NCI-H1930 (cell line): ENCODE data around the gene SS18.

Experiments
- DNase-seq, 2 experiments: peaks; one replicate each; lab custom pipeline; 2025; lab: John Stamatoyannopoulos, UW

SS18 gene

DNA sequence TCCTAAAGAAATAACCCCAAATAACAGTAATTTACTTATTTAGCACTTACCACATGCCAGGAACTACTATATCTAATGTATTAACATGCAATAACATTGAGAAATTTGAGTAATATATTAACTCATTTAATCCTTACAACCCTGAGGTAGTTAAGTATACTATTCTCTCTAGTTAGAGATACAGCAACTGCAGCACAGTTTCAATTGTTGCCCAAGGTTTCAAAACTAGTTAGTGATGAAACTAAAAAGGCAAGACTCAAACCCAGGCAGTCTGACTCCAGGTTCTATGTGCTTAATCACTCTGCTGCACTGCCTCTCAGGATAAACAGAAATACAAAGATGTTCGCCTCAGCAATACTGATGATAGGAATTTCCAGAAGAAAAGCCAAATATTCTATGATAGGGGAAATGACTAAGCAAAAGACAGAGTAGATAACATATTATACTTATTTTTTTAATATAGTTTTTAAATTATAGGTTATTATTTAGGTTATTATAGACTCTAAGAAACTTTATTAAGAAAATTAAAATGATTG is 88.0 kb downstream of the SS18 start:
- DNase-seq = no peak

DNA sequence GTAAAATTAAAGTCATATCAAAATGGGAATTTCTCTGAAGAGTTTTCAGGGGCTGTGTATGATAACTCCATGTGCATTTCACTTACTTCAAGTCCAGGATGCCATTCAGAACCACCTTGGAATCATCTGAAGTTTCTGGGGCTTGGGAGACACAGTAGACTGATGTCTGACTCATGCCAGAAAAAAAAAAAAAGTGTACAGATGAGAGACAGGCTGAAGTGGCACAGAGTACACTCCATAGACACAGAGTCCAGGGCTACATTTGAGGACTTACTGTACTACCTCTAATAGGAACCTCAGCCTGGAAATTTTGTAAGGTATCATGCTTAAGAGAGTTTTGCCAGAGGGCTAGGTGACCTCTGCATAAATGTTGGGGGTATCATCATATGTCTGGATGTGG is 92.0 kb downstream of the SS18 start:
- no peak for DNase-seq

DNA sequence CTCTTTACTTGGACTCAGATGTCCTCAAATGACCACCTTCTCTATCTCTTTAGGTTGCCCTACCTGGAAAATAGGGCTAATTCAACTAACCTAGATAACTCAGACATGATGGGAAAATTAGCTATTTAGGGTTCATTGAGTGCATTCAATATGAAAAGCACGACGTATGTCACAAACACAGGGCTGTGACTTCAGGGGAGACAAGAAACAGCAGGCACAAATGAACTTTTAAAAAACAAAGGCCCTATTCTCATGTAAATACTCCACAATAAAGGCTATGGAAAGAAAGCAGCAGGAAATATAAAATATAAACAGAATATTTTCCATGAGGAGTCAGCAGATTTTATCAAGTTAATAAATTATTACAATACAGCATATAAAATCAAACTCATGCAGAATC is 97.8 kb downstream of the SS18 start:
- DNase-seq = no peak

DNA sequence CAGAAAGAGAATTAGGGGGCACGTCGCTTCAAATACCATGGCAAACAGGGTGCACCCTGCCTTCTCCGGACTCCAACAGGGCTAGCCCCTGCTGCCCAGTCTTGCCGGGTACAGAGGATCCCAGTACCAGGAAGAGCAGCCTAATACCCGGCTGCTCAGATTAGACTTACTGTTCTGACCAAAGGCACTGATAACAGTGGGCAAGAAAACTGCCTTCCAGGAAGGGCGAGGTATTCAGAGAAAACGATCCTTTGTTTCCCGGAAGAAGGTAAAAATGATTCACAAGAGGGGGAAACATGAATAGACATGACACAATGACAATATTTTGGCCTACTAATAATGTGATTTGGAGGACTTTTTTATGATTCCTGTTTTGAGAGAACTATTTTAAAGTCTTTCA is 99.9 kb downstream of the SS18 start:
- no peak for DNase-seq

DNA sequence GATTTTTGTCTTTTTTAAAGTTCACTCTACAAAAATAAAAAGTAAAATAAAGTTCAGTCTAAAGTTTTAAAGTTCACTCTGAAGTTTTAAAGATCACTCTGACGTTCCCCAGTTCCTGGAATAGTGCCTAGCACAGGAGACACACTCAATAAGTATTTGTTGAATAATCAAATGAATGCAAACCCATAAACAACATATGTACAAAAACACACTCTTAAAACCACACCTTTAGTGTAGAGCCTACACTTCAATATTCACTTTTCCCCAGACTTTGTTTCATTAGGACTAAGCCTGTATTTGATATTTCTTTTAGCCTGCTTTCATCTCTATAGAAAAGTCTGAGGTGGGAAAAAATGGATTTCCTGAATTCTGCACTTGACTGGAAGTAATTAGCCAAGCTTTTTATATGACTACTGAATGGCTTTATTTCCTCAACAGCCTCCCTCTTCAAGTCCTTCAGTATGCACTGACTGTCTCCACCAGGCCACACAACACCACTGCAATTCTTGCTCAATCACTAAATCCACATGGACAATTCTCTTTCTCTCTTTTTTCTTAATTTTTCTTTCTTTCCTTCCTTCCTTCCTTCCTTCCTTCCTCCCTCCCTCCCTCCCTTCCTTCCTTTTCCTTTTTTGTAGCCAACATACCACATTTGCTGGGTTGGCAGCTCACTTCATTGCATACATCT is 104.6 kb downstream of the SS18 start:
- DNase-seq = no peak

DNA sequence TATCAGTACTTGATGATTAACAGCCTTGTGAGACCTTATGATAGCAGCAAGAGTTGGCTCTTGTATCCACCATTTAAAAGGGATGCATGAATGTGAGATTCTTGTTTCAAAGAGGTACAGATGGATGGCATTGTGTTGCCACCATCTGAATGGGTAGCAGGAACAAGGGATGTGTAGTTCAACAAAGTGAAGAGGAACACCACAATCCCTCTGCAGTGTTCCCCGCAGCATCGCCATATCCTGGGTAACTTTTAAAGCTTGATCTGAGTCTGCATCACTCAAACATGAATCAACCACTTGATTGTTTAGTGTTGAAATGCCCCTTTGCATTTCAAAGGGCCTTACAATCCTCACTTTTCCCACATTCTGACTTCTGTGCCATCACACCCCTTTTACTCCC is 106.7 kb downstream of the SS18 start:
- no peak for DNase-seq

DNA sequence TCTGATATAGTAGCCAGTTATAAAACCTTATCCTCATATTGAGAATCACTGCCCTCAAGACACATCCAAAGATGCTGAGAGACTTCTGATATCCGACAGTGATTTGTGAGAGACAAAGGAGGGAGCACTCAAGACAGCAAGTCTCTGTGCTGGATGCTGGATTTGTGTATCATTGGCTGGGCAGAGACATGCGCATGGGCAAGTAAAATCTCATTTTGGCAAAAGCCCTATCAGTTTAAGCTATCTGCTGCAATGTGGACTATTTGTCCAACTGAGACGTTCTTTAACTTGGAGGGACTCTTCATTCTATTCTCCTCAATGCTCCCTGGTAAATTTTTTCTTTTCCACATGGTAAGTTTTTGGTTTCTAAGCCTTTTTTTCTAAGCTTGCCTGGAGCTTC is 107.5 kb downstream of the SS18 start:
- DNase-seq = no peak

DNA sequence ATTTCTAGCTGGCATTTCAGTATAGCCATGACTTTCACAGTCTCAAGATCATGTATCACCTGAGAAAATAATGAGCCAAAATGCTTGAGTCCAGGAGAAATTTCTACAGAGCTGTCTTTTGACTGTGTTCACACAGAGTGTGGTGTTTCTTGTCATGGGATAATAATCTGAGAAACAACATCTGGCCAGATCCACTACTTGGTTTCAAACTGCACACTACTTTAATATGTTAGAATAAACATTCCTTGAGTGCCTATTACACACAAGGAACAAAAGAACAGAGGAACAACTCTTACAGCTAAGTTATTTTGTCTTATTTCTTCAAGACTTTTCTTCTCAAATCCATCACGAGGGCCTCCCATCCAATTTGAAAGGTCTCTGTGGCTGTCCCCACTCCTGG is 108.3 kb downstream of the SS18 start:
- no peak for DNase-seq

DNA sequence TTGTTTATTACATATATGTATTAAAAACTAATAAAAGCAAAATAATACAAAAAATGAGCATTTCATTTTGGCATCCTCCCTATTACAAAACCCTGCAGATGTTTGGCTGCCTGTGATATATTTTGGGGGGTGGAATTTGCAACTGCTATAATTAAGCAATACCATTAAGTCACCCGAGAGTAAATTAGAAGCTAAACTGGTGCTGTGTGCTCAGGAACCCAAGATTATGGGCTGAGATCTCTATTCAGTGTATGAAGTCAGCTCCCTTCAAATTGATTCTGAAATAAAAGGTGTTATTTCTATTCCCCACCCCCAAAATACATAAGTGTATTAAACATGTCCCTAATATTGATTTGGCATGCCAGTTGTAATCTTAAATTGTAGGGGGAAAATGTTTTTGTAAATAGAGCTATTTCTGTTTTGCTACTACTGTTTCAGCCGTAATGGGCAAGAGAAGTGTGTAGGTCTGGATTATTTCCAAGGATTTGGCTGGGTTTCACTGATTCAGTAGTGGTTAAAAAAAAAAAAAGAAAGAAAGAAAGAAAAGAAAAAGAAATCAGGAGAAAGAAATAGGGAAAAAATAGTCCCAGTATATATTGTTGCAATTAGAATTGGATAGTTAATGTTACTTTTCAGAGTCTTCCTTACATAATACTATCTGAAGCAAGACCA is 110.9 kb downstream of the SS18 start:
- DNase-seq = no peak

DNA sequence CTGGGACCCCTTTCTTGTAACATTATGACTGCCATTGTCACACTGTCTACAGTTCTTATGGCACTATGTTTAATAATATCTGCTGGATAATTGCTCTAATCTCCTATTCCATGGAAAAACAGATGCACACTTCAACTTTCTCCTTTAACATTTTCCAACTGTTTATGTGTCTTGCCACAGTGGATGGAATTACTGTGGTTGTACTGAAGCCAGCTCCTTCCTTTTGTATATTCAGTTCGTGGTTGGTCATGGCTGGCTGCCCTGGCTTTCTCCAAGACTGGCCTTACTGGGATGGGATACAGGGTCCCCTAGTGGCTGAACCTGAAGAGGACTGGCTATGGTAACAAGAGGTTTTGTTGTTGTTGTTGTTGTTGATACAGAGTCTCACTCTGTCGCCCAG is 113.9 kb downstream of the SS18 start:
- no peak for DNase-seq

DNA sequence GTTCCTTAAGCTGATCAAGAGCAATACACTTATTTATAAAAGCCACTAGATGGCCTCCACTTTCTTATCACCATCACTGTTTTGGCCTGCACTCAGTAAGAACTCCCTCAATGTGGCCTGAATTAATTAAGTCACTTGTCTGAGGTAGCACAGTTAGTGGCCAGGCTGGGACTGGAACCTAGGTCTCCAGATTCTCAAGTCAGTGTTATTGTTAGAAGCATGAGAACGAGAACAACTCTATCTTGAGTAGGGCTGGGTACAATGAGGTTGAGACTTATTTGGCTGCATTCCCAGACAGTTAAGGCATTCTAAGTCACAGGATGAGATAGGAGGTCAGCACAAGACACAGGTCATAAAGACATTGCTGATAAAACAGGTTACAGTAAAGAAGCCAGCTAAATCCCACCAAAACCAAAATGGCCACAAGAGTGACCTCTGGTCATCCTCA is 115.8 kb downstream of the SS18 start:
- DNase-seq = no peak
